8988T (cell line): ENCODE results near the gene ATRAID.
"Not testable (repeated sequence)": the region's sequence is repeated elsewhere in the genome, so short reads cannot be mapped to it uniquely, and the experiment has no call there.

Source experiments
- DNase-seq: peaks from one replicate; pipeline ENCODE4 v3.0.0; 2011

ATRAID gene

GRCh38 chr2:27194538-27195354 is 17.1 kb upstream of the ATRAID start:
- no peak for DNase-seq

- not testable (repeated sequence) for DNase-seq
Measured at GRCh38 chr2:27195799-27196198, 16.0 kb upstream of the ATRAID start.

- not testable (repeated sequence) for DNase-seq
Measured at GRCh38 chr2:27198068-27198467, 13.8 kb upstream of the ATRAID start.

- DNase-seq: no peak
Measured at GRCh38 chr2:27198627-27199026, 13.2 kb upstream of the ATRAID start.

- no peak for DNase-seq
Measured at GRCh38 chr2:27199241-27199640, 12.6 kb upstream of the ATRAID start.

GRCh38 chr2:27201675-27202074 is 10.2 kb upstream of the ATRAID start:
- no peak for DNase-seq

GRCh38 chr2:27202854-27203253 is 9.0 kb upstream of the ATRAID start:
- no peak for DNase-seq

- no peak for DNase-seq
Measured at GRCh38 chr2:27203741-27204140, 8.1 kb upstream of the ATRAID start.

GRCh38 chr2:27204566-27204965 is 7.3 kb upstream of the ATRAID start:
- no peak for DNase-seq

GRCh38 chr2:27205206-27205605 is 6.6 kb upstream of the ATRAID start:
- DNase-seq: no peak

GRCh38 chr2:27206346-27206745 is 5.5 kb upstream of the ATRAID start:
- DNase-seq: no peak

- DNase-seq: no peak
Measured at GRCh38 chr2:27208486-27209050, 3.3 kb upstream of the ATRAID start.

GRCh38 chr2:27209621-27210401 is 2.0 kb upstream of the ATRAID start:
- DNase-seq: no peak

- peak; percentile 37 for DNase-seq
Measured at GRCh38 chr2:27211241-27211942, 449 bp upstream of the ATRAID start.

- DNase-seq: no peak
Measured at GRCh38 chr2:27212626-27213471, 1.0 kb downstream of the ATRAID start.

- DNase-seq: no peak
Measured at GRCh38 chr2:27214941-27215340, 3.1 kb downstream of the ATRAID start.

GRCh38 chr2:27216416-27217137 is 4.7 kb downstream of the ATRAID start:
- DNase-seq: no peak

GRCh38 chr2:27217173-27218121 is 5.6 kb downstream of the ATRAID start, which contains the start of gene CAD:
TSS of gene CAD (plus strand) at chr2:27217369. CDS start at chr2:27217552, 183 bp downstream.
- DNase-seq: peak; percentile 88

- no peak for DNase-seq
Measured at GRCh38 chr2:27218614-27219013, 6.8 kb downstream of the ATRAID start.

- DNase-seq: no peak
Measured at GRCh38 chr2:27219091-27219490, 7.2 kb downstream of the ATRAID start.
